ENCODE results near the gene GATAD2A. TPM values are rescaled to one million over a fixed set of nuclear protein-coding genes. Genes with fewer than 3 reads are reported as not detected.
A peak's percentile ranks its signal among the peaks of the same experiment; 100 is the strongest.
"Not testable (repeated sequence)": the region's sequence is repeated elsewhere in the genome, so short reads cannot be mapped to it uniquely, and the experiment has no call there.

Gene GATAD2A
- total RNA-seq, result 33.1 and 43.7 TPM in 2 replicates

DNA sequence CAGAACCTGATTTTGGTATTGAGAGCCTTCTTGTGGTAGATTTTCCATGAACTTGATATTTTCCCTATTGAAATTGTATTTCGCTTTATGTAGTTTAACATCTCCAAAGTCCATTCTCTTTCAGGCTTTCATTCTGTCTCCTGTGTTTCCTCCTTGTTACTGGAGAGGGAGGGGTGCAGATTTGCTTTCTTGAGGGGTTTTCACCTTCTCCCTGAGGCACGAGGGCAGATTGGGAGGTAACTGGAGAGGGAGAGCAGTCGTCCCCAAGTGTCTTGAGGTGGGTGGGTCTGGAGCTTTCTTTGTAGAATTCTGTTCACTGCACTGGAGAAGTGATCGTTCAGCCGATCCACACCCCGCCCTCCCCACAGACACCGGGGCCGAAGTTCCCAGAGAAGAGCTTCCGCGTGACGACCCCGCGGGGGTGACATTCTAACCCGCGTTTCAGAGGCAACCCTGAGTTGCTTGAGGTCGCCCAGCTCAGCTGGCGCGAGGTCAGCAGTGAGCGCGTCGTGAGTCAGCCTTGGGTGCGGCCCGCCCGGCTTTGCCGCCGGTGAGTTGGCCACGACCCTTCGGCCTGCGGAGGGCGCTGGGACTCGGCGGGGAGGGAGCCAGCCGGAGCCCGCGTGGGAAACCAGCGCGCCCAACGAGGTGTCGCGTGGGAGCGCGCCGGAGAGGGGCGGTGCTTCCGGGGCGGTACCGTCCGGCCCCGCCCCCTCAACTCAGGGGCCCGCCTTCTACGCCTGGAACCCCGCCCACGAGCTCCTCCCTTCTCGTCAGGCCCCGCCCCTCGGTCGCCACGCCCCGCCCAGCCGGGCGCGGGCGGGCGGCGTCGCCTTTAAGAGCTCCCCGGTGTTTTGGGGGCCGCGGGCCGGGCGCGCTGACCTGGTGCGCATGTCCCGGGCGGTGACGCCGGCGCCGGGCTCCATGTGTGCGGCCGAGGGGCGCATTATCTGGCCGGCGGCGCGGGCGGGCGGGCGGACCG, at the start of gene GATAD2A:
TSS of gene GATAD2A (plus strand) at position 797 of the 982 bp plus-strand sequence. CDS start 59,671 bp downstream, outside the sequence.
- peak; percentile 76 to 93 for DNase-seq (ENCODE audit: low read depth in 2 of 2)

DNA sequence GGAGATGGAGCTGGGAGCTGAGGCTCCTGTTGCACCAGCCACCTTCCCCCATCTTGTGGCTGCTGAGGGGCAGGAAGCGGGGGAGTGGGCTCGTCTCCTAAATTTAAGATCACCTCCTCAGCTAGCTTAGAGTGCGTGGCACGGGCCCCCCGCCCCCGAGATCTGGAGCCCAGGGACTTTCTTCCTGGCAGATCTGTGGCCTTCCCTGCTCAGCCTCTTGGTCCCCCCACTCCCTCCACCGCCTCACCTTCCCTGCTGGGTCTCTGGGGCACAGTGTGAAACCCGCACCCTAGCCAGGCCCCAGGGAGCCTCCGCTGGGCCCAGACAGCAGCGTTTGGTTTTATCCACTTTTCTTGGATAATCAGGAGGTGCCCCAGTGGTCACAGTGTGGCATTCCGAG, 49.0 kb upstream of the GATAD2A start:
- no peak for DNase-seq (ENCODE audit: low read depth in 2 of 2)

DNA sequence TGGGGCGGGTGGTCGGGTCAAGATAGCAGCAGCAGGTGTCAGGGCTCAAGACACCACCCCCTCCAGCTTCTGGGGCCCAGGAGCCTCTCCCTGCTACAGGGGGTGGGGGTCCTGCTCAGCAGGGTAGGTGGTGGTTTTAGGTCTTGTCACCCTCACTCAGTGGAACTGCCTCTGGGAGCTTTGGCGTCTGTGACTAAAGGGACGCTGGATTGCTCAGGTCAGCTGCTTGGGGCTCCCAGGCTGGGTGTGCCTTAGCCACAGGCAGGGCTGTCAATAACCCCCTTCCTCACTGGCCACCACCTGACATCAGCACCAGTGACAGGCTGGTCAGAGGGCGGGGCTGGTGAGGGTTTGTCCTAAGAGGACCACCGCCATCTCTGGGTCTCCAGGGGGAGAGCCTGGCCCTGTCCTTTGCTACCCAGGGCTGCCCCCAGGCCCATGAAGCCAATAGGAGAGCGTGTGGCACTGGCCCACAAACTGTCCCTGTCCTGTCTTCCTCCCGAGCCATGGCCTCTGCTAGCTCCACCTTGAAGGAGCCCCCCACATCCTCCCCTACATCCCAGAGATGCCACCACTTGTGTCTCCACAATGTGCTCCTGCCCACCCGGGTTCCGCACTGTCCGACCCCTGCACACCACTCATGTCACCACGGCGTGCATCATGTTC, 48.4 kb upstream of the GATAD2A start:
- no peak for DNase-seq (ENCODE audit: low read depth in 2 of 2)

- DNase-seq (ENCODE audit: low read depth in 2 of 2), result peak; percentile 75 to 85
Measured at GRCh38 chr19:19361075-19361594, 44.3 kb upstream of the GATAD2A start.

DNA sequence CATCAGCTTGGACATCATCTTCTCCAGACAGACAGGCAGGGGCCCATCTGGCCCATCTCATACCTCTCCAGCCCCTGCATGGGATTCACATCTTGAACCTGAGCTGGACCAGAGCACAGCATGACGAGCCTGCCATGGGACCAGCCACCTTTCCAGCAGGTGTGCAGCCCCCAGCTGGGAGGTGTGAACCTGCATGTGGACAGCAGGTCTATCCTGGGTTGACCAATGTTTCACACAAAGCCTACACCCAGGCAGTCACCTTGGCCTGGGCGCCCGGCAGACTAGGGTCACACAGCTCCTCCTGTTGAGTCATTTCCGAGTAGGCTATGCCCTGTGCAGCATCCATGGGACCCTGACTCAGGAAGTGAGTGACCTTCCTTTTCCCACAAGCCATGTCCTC, 43.4 kb upstream of the GATAD2A start:
- no peak for DNase-seq (ENCODE audit: low read depth in 2 of 2)

DNA sequence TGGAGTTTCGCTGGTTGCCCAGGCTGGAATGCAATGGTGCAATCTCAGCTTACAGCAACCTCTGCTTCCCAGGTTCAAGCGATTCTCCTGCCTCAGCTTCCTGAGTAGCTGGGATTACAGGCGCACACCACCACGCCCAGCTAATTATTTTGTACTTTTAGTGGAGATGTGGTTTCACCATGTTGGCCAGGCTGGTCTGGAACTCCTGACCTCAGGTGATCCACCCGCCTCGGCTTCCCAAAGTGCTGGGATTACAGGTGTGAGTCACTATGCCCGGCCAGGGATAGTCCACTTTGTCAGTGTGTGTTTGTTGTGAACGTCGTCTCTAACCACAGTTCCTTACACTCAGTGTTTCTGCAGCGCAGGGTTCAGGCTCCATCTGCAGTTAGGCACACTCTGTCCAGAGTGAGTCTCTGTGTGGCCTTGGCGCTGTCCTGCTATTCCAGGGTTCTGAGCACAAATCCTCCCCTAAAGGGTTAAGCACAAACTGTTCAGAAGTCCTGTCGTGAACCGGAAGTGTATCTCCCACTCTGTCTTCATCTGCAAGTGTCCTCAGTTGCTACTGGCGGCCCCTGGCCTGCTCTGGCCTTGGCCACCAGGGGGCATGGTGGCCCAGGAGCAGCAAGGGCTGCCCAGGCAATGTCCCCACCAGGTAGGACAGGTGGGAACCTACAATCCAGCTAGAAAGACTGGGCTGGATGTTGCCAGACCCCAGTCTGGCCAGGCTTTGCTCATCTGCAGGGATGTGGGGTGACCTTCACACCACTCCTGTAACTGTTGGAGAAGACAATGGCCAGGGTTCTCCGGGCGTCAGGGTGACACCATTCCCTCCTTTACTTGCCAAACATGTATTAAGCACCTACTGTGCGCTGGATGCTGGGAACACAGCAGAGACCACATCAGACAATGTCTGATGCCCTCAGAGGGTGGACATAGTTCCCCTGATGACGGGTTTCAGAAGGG, 38.8 kb upstream of the GATAD2A start:
- peak; percentile 29 to 70 for DNase-seq (ENCODE audit: low read depth in 2 of 2)

DNA sequence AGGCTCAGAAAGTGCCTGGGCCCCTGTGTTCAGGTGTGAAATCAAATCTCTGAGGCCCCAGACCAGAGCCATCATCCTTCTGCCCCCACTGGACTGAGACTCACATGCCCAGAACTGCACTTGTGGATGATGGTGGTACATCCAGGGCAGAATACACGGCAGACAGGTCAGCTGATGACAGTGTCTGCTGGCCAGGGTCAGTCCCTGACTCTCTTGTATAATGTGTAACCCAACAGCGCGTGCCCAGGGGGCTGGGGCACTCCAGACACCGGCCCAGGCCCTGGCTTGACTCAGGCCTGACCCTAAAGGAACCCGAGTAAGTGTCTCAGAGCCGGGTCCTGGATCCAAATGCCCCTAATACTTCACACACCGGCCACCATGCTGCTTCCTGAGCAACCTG, 37.4 kb upstream of the GATAD2A start:
- no peak for DNase-seq (ENCODE audit: low read depth in 2 of 2)

GRCh38 chr19:19371059-19371458, 34.4 kb upstream of the GATAD2A start:
- no peak for DNase-seq (ENCODE audit: low read depth in 2 of 2)

DNA sequence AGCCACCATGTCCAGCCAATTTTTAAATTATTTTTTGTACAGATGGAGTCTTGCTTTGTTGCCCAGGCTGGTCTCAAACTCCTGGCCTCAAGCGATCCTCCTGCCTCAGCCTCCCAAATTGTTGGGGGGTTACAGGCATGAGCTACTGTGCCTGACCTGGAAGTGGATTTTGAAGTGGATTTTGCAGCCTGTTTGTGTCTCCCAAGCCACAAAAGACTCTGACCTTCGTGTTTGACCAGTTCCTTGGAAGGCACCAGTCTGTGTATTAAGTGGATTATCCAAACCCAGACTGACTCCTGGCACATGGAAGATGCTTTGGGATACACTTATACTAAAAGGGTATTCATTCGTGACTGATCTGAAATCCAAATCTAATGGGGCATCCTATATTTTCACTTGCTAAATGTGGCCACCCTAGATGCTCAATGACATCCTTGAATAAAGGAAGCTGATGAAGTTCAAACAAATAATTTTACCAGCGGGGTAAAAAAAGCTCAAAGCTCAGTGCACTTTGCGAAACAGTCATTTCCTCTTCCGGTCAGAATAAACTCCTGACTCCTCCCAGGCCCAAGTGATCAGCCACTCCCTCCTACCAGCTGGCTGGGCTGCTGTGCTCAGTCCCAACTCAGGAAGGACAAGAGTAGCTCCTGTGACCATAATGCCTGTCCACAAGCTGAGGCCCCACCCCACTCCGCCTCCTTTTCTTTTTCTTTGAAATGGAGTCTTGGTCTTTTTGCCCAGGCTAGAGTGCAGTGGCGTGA, 32.6 kb upstream of the GATAD2A start:
- DNase-seq (ENCODE audit: low read depth in 2 of 2), result peak; percentile 85 to 86

GRCh38 chr19:19379527-19379926, 25.9 kb upstream of the GATAD2A start:
- DNase-seq (ENCODE audit: low read depth in 2 of 2), result no peak

GRCh38 chr19:19380316-19380715, 25.2 kb upstream of the GATAD2A start:
- DNase-seq (ENCODE audit: low read depth in 2 of 2), result not testable (repeated sequence)

DNA sequence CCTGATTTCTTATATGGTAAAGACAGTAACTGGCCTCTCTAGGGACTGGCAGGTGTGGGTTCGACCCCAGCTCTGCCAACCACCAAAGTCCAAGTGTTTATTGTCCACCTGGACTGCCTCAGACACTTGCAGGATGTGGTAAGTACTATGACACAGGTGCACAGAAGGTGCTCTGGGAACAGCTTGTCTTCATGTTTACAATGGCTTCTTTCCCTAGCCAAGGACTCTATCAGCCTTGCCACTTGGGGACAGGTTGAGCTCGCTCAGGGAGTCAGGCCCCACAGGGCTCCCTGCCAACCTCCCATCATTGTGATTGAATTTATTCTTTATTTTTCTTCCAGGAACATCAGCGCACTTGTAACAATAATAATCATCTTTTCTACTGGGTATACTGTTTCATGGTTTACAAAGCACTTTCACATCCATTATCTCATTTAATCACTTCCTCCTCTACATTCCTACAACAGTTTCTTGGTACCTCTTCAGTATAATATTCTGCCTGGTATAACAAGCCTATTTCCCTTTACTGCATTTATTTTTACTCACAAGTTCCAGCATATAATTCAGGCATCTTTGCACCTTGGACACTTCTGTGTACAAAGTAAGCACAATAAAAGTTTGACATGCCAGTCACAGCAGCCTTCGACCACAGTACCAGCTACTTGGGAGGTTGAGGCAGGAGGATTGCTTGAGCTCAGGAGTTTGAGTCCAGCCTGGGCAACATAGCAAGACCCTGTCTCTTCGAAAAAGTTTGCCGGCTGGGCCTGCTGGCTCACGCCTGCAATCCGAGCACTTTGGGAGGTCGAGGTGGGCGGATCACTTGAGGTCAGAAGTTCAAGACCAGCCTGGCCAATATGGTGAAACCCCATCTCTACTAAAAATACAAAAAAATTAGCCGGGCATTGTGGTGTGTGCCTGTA, 24.2 kb upstream of the GATAD2A start:
- DNase-seq (ENCODE audit: low read depth in 2 of 2), result no peak

GRCh38 chr19:19382118-19382517, 23.4 kb upstream of the GATAD2A start:
- DNase-seq (ENCODE audit: low read depth in 2 of 2), result no peak

- no peak for DNase-seq (ENCODE audit: low read depth in 2 of 2)
Measured at GRCh38 chr19:19384486-19384885, 21.0 kb upstream of the GATAD2A start.

GRCh38 chr19:19385131-19385895, 20.2 kb upstream of the GATAD2A start:
- peak; percentile 99 to 100 for DNase-seq (ENCODE audit: low read depth in 2 of 2)

GRCh38 chr19:19385896-19386869, 19.3 kb upstream of the GATAD2A start:
- no peak for DNase-seq (ENCODE audit: low read depth in 2 of 2)

GRCh38 chr19:19387108-19387507, 18.4 kb upstream of the GATAD2A start:
- no peak for DNase-seq (ENCODE audit: low read depth in 2 of 2)
